ENCODE results near the gene SPACA6. TPM values are rescaled to one million over a fixed set of nuclear protein-coding genes. Genes with fewer than 3 reads are reported as not detected.

The SPACA6 gene
- total and polyA plus RNA-seq, 10 of the 15 experiments (the other 5 are each of a cell fraction or from before 2014, with no cell fraction given) = 0.31 to 6.5 (median 1.7) TPM

DNA sequence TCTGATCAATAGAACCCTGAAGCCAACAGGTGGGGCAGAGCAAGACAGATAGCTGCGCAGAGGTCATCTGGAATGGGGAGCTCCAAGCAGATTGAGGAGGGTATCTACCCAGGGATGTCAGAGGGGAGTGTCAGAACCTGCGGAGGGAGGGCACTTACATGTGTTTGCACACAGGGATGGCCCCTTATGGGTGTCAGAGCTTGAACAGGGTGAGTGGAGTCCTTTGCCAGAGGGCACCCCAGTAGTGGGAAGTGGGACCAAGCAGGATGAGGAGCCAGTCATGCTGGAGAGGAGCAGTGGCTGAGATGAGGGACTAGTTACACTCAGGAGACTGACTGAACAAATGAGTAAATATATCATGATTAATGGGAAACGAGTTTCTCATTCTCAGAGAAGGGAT lies 29.5 kb upstream of the SPACA6 start:
- BruUV-seq (replicated peaks) = no TSS peak
- DNase-seq (ENCODE audit: low read depth, low spot score) (no peak), FAIRE-seq (no peak), ATAC-seq (no peak)
- Histone ChIP-seq H3K36me3 (ENCODE audit: control insufficient read depth in 2 of 2, insufficient read depth in 2 of 2, low read length in 1 of 2) (no peaks in the 10 kb centered on the region), H4K20me1 (ENCODE audit: control insufficient read depth, insufficient read depth) (no peaks in the 10 kb centered on the region), H3K79me2 (ENCODE audit: control insufficient read depth, insufficient read depth, low read length) (no peaks in the 10 kb centered on the region), H3K27me3 (replicated peaks in 1 of 2; ENCODE audit: control insufficient read depth in 2 of 2, insufficient read depth in 2 of 2, low read length in 1 of 2) (no peaks in the 10 kb centered on the region), H3K4me2 (ENCODE audit: control insufficient read depth, insufficient read depth) (no peak overlapping the region), H3K4me3 (no peak overlapping the region), H3K9ac (ENCODE audit: control insufficient read depth, insufficient read depth, low read length) (no peak overlapping the region), H2AFZ (ENCODE audit: control insufficient read depth, low read depth, low read length) (no peak overlapping the region), H3K4me1 (ENCODE audit: control insufficient read depth, insufficient read depth, low read length) (no peaks in the 10 kb centered on the region), H3K9me3 (replicated peaks; ENCODE audit: control insufficient read depth, insufficient read depth, low read length) (no peaks in the 10 kb centered on the region), H3K27ac (ENCODE audit: control insufficient read depth, insufficient read depth) (no peak overlapping the region)
- intact Hi-C loops (cut with micrococcal nuclease; ENCODE audit: unreplicated experiment) = no loop called here
- 20% methylated on average over 3 of the region's 3 CpGs for WGBS (ENCODE audit: insufficient coverage, insufficient replicate concordance, low lambda C conversion rate, missing lambda C conversion rate)
- in situ Hi-C loops (cut with MboI) = loop anchor here (5.0 kb wide), 1 partner anchor 326 kb away; no protein-coding TSS in a partner anchor
- ChIA-PET SMC1A (ENCODE audit: uncharacterized antibody, unreplicated experiment) (interaction anchor here (0.8 to 1.1 kb wide), 3 partner anchors 12 to 314 kb away, joined by 3 read pairs; no protein-coding TSS in a partner anchor), RAD21 (ENCODE audit: unreplicated experiment) (no interaction called here), CTCF (interaction anchor here (0.7 to 10.4 kb wide), 4 partner anchors 9 to 203 kb away, joined by 3 to 281 read pairs (median 4); no protein-coding TSS in a partner anchor), POLR2A (no interaction called here)
- TF ChIP-seq ZNF24 (IDR thresholded peaks at IDR 0.05) (no peak), MTA3 (IDR thresholded peaks at IDR 0.05; ENCODE audit: borderline replicate concordance, low read length) (no peak), SPI1 (IDR thresholded peaks at IDR 0.05; ENCODE audit: borderline replicate concordance, insufficient read depth, low read depth, low read length) (no peak), HDAC2 (IDR thresholded peaks at IDR 0.05) (no peak), NFYA (IDR thresholded peaks at IDR 0.05; ENCODE audit: borderline replicate concordance, low read depth, low read length) (no peak), RAD21 (IDR thresholded peaks at IDR 0.05; ENCODE audit: insufficient read depth, low read depth, low read length) (no peak), MYC (IDR thresholded peaks at IDR 0.05; ENCODE audit: insufficient read depth, insufficient read length, insufficient replicate concordance, low read length, severe bottlenecking) (no peak), ATF7 (IDR thresholded peaks at IDR 0.05; ENCODE audit: low read depth) (no peak)
- TF ChIP-seq, protein P1, sequence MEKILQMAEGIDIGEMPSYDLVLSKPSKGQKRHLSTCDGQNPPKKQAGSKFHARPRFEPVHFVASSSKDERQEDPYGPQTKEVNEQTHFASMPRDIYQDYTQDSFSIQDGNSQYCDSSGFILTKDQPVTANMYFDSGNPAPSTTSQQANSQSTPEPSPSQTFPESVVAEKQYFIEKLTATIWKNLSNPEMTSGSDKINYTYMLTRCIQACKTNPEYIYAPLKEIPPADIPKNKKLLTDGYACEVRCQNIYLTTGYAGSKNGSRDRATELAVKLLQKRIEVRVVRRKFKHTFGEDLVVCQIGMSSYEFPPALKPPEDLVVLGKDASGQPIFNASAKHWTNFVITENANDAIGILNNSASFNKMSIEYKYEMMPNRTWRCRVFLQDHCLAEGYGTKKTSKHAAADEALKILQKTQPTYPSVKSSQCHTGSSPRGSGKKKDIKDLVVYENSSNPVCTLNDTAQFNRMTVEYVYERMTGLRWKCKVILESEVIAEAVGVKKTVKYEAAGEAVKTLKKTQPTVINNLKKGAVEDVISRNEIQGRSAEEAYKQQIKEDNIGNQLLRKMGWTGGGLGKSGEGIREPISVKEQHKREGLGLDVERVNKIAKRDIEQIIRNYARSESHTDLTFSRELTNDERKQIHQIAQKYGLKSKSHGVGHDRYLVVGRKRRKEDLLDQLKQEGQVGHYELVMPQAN (conservative IDR thresholded peaks at IDR 0.05) = no peak

Data from GM12878 (cell line).